ENCODE measurements around the gene HBE1.

- TF ChIP-seq POLR2A (IDR thresholded peaks at IDR 0.05) (no peak), CTCF (IDR thresholded peaks at IDR 0.05) (no peak)
Observed at GRCh38 chr11:5288906-5289550, 19.3 kb upstream of the HBE1 start.

All from Peyer's patch (tissue), 4 donors.